Activated CD4-positive, CD25-positive, alpha-beta regulatory T cell (primary cell): ENCODE results near the gene C4BPB.
"Not testable (repeated sequence)": the region's sequence is repeated elsewhere in the genome, so short reads cannot be mapped to it uniquely, and the experiment has no call there.

Experiments
- DNase-seq, 4 experiments: peaks; one replicate each; lab custom pipeline; 2025; lab: John Stamatoyannopoulos, UW

C4BPB gene

GRCh38 chr1:207088701-207089626 lies at the start of gene C4BPB:
TSS of gene C4BPB (plus strand) at chr1:207088860. CDS start at chr1:207089532, 672 bp downstream.
- DNase-seq, result no peak

- no peak for DNase-seq
These were observed 49.1 kb upstream of the C4BPB start for GRCh38 chr1:207039380-207040180.

DNA sequence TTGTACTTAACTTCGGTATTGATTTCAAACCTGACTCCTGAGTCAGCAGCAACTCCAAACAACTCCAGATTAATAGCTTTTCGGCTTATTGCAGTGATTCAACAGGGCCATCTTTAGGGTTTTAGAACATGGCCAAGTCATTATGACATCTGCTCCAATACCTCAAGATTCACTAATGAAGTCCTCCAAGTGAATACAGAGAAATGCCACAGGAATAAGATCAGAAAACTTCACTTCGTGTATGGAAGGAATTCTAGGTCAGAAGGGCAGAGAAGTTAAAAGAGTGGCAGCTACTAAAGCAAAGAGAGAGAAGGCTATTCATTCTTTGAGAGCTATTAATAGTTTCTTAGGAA lies 48.5 kb upstream of the C4BPB start:
- no peak for DNase-seq

GRCh38 chr1:207041397-207041796 lies 47.3 kb upstream of the C4BPB start:
- not testable (repeated sequence) for DNase-seq

DNA sequence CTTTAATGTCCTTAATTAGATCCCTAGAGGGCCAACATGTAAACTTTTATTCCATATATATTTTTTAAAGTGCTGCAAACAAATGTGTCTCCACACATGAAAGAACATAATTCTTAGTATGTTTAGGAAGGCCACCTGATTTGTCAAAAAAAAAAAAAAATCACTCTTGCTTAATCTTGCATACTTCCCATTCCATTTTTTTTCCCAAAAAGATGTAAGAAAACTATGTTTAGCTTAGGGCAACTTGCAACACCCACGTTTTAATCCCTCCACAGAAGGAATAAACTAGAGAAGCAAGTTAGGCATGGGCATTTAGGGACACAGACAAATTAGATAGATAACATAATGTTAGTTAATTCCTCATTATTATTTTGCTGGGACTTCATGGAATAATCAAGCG lies 43.2 kb upstream of the C4BPB start:
- no peak for DNase-seq

DNA sequence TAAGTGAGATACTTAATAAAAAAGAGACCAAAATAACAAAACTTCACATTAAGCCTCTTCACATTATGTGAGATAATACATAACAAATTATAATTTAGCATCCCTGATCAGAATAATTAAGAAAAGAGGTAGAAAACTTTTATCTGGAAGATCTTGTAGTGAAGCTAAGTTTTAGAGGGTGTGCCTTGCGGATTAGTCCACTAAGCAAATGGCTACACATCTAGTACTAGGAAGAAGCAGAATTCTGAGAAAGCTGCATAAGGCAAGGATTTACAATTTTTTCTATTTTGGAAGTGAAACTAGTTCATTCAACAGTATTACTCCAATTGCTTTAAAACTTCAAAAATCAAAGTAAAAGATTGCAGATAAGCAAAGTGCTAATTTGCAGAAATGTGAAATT lies 41.2 kb upstream of the C4BPB start:
- no peak for DNase-seq

GRCh38 chr1:207048041-207048440 lies 40.6 kb upstream of the C4BPB start:
- no peak for DNase-seq

- DNase-seq, result no peak
These were observed 39.6 kb upstream of the C4BPB start for GRCh38 chr1:207049054-207049453.

GRCh38 chr1:207049514-207049913 lies 39.1 kb upstream of the C4BPB start:
- no peak for DNase-seq

- peak in 2 of 4 experiments; percentile 11 to 16 for DNase-seq
These were observed 38.7 kb upstream of the C4BPB start for GRCh38 chr1:207049974-207050391.

DNA sequence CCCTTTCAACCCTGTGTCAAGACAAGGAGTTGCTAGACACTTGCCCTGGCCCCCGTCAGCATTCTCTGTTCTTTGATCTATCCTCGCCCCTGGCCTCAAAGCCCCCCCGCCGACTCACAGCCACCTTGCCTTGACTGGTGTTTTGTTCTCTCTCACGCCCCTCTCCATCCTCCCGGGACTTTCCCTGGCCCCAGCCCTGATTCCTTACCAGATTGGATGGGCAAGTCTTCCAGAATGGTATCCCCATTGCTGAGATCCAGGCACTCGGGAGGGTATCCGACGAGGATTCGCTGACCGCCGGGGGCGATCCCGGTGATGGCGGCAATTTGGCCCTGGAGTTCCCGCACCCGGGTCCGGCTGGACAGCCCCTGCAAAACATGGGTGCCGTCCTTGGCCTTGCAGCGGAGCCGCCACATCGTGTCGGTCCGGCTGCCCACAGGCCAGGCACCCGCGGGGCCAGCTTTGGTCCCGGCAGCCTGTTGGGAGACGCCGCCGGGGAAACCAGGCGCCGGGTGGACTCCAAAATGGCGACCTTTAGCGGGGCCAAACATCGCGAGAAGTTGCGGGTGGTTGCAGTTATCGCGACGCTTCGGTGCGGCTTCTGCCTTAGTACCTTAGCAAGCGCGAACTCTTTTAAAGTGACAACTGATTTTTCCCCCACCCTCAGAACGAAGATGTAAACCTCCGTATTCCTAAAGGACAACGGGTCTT lies 38.0 kb upstream of the C4BPB start:
- peak; percentile 67 to 81 (median 73) for DNase-seq

DNA sequence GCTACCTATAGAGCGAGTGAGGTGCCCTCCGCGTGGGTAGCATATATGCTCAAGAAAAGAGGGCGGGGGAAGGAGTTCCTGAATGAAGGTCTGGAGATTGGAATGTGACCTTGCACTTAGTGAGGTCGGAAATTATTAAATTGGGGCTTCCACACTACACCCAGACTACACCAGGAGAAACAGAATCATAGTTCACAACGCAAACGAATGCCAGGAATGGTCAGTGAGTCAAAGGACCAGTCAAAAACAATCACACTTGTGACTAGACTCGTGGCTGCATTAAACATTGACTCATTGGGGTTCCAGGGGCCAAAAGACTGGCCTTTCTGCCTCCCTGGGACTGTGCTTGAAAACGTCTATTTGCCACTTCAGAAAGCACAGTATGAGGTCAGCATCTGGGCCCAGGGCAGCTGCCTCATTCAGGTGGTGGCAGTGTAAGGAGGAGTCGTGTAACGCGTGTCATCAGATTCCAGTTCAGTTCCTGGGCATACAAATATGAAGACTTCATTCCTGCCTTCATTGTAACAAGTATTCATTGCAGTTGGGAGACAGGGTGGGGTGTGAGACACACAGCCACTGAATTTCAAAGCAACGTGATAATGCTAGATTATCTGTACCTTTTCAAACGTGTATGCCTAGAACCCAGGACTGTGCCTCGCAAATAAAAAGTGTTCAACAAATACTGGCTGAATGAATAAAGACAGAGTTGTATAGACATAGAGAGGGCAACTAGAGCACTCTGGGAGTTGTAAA lies 37.3 kb upstream of the C4BPB start, which contains the start of gene YOD1:
Gene YOD1 (minus strand): TSS at position 18 of the 753 bp plus-strand sequence. CDS start 178 bp downstream, outside the sequence.
- DNase-seq, result no peak

GRCh38 chr1:207052911-207053769 lies 35.5 kb upstream of the C4BPB start, which contains the start of gene PFKFB2:
TSS of gene PFKFB2 (plus strand) at chr1:207053275. CDS start at chr1:207054718, 1,443 bp downstream.
- peak; percentile 80 to 87 (median 84) for DNase-seq

GRCh38 chr1:207054491-207054890 lies 34.2 kb upstream of the C4BPB start:
- no peak for DNase-seq

- no peak for DNase-seq
These were observed 33.2 kb upstream of the C4BPB start for GRCh38 chr1:207055386-207056001.

- no peak for DNase-seq
These were observed 32.0 kb upstream of the C4BPB start for GRCh38 chr1:207056673-207057072.

DNA sequence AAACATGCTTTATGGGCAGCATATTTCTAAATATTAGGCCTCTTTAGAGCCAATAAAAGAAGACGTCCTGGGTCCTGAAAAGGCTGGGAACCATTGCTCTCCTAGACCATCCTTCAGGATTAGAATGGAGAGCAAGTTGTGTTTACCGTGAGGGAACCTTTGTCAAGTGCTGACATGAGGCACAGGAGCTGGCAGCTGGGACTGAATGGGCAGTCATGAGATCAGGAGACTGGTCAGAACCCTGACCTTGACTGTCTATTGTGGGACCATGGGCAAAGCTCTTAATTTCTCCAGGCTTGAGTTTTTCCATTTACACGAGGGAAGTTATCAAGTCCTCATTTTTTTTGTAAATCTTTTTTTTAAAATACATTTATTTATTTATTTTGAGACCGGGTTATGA lies 30.4 kb upstream of the C4BPB start:
- DNase-seq, result no peak

- DNase-seq, result no peak
These were observed 29.5 kb upstream of the C4BPB start for GRCh38 chr1:207058878-207059867.

GRCh38 chr1:207059881-207060280 lies 28.8 kb upstream of the C4BPB start:
- no peak for DNase-seq
